Placental epithelial cell (primary cell): Measurements from ENCODE around the gene PLEKHM2. TPM values are rescaled to one million over a fixed set of nuclear protein-coding genes. Genes with fewer than 3 reads are reported as not detected.

Source experiments
- small RNA-seq: library from RNA; depleted of rRNA; stranded (forward); fragments of <200 nt; gene quantifications from one replicate; pipeline ENCODE3, GENCODE V24; 2012
- total RNA-seq: library from RNA; depleted of rRNA; stranded (reverse); fragments of >200 nt; gene quantifications from 2 replicates; pipeline ENCODE4 v1.2.3, GENCODE V29; 2012

PLEKHM2 gene
- 45.0 and 55.4 TPM in 2 replicates for total RNA-seq

GRCh38 chr1:15684042-15684461, at the start of gene PLEKHM2:
Gene PLEKHM2, plus strand, starts transcription at chr1:15684320. Its CDS starts 239 bp downstream, at chr1:15684559.

GRCh38 chr1:15736038-15736891, 52.1 kb downstream of the PLEKHM2 start, which contains the start of gene SLC25A34:
Gene SLC25A34, plus strand, starts transcription at chr1:15736258. Its CDS starts 228 bp downstream, at chr1:15736486.

GRCh38 chr1:15742339-15742801, 58.2 kb downstream of the PLEKHM2 start, which contains the start of gene TMEM82:
Gene TMEM82, plus strand, starts transcription at chr1:15742499. Its CDS starts 61 bp downstream, at chr1:15742560.

GRCh38 chr1:15758343-15758931, 74.3 kb downstream of the PLEKHM2 start, which contains the start of gene FBLIM1:
Gene FBLIM1, plus strand, starts transcription at chr1:15758795. Its CDS starts 6,189 bp downstream, at chr1:15764984.

Small RNA genes lying within 50 kb of the gene (small RNA-seq; reads per million reads assigned to genes)
- gene AL121992.2, result not detected

Other genes with a start within 250 kb of the PLEKHM2 start
- gene CTRC, start 245.9 kb upstream of the PLEKHM2 start, total RNA-seq, result under 0.01 TPM in 1 of 2 replicates, not detected in the other
- not detected in 2 replicates for gene CELA2A, start 227.6 kb upstream of the PLEKHM2 start, total RNA-seq
- not detected in 2 replicates for gene CELA2B, start 208.2 kb upstream of the PLEKHM2 start, total RNA-seq
- 7.1 and 9.7 TPM in 2 replicates for gene CASP9, start 160.1 kb upstream of the PLEKHM2 start, total RNA-seq
- gene DNAJC16, start 157.5 kb upstream of the PLEKHM2 start, total RNA-seq, result 17.7 and 22.8 TPM in 2 replicates
- gene AGMAT, start 99.3 kb upstream of the PLEKHM2 start, total RNA-seq, result 0.33 TPM in 1 of 2 replicates, not detected in the other
- 20.8 and 32.2 TPM in 2 replicates for gene DDI2, start 66.9 kb upstream of the PLEKHM2 start, total RNA-seq
- 0.33 and 0.39 TPM in 2 replicates for gene SLC25A34, start 51.9 kb downstream of the PLEKHM2 start, total RNA-seq
- gene TMEM82, start 58.2 kb downstream of the PLEKHM2 start, total RNA-seq, result not detected in 2 replicates
- gene FBLIM1, start 74.5 kb downstream of the PLEKHM2 start, total RNA-seq, result 244 and 373 TPM in 2 replicates
- 0.65 and 2.7 TPM in 2 replicates for gene UQCRHL, start 123.3 kb downstream of the PLEKHM2 start, total RNA-seq
- 25.1 and 26.1 TPM in 2 replicates for gene SPEN, start 163.4 kb downstream of the PLEKHM2 start, total RNA-seq